AG09309 (cell line): ENCODE data around the gene CHPF.

Experiments used
- DNase-seq: peaks from one replicate; pipeline ENCODE4 v3.0.0-alpha.2; 2010; ENCODE audit warnings: low read depth
- H3K4me3 ChIP-seq: 2 replicates; pipeline ENCODE4 v1.5.1; 2011; ENCODE audit warnings: mild to moderate bottlenecking, low read depth, low read length, moderate library complexity; ENCODE audit not compliant: control insufficient read depth
- TF ChIP-seq, protein P1 (sequence below): IDR thresholded peaks from 2 replicates; pipeline ENCODE4 v1.5.1; 2011; ENCODE audit warnings: mild to moderate bottlenecking, low read depth, low read length, inconsistent platforms; ENCODE audit not compliant: insufficient read depth, control insufficient read depth; ENCODE audit errors: missing control alignments

CHPF gene, protein sequence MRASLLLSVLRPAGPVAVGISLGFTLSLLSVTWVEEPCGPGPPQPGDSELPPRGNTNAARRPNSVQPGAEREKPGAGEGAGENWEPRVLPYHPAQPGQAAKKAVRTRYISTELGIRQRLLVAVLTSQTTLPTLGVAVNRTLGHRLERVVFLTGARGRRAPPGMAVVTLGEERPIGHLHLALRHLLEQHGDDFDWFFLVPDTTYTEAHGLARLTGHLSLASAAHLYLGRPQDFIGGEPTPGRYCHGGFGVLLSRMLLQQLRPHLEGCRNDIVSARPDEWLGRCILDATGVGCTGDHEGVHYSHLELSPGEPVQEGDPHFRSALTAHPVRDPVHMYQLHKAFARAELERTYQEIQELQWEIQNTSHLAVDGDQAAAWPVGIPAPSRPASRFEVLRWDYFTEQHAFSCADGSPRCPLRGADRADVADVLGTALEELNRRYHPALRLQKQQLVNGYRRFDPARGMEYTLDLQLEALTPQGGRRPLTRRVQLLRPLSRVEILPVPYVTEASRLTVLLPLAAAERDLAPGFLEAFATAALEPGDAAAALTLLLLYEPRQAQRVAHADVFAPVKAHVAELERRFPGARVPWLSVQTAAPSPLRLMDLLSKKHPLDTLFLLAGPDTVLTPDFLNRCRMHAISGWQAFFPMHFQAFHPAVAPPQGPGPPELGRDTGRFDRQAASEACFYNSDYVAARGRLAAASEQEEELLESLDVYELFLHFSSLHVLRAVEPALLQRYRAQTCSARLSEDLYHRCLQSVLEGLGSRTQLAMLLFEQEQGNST

DNA sequence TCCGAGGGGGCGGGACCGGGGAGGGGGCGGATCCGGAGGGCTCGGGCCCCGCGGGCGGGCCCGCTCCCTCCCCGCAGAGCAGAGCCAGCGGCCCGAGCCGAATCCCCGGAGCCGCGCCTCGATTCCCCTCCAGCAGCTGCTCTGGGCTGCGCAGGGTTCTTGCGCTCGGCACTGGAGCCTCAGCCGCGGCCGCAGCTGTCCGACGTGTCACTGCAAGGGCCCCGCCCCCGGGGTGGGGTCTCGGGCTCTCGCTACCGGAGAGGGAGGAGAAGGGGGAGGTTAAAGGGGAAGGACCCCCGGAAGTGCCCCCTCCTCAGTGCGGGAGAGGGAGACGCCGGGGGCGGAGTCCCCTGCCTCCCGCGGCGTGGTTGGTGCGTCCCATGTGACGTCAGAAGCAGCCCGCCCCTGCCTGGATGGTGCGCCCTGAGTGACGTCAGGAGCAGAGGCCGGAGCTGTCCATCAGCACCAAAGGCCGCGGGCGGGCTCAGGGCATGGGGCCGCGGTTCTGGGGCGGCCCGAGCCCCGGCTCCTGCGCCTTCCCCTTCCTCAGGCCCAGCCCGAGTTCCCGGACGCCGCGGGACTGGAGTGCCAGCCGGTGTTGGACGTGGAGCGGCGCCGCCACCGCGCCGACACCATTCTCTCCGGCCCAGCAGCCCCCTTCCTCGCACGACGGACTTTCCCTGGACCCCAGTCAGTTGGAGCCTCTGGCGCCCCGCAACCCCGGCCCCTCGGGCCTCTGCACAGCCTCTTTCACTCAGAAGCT, at the start of gene CHPF, which contains the start of gene TMEM198:
Gene CHPF (minus strand): TSS at position 214 of the 763 bp plus-strand sequence. CDS start 271 bp downstream, outside the sequence.
Gene TMEM198 (plus strand): TSS at position 433 of the 763 bp plus-strand sequence. CDS start 700 bp downstream, outside the sequence.
- peak; percentile 89 for DNase-seq
- TF ChIP-seq, protein P1, sequence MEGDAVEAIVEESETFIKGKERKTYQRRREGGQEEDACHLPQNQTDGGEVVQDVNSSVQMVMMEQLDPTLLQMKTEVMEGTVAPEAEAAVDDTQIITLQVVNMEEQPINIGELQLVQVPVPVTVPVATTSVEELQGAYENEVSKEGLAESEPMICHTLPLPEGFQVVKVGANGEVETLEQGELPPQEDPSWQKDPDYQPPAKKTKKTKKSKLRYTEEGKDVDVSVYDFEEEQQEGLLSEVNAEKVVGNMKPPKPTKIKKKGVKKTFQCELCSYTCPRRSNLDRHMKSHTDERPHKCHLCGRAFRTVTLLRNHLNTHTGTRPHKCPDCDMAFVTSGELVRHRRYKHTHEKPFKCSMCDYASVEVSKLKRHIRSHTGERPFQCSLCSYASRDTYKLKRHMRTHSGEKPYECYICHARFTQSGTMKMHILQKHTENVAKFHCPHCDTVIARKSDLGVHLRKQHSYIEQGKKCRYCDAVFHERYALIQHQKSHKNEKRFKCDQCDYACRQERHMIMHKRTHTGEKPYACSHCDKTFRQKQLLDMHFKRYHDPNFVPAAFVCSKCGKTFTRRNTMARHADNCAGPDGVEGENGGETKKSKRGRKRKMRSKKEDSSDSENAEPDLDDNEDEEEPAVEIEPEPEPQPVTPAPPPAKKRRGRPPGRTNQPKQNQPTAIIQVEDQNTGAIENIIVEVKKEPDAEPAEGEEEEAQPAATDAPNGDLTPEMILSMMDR = no peak
- H3K4me3 ChIP-seq = peak within 1 kb of the TSS; percentile 66

DNA sequence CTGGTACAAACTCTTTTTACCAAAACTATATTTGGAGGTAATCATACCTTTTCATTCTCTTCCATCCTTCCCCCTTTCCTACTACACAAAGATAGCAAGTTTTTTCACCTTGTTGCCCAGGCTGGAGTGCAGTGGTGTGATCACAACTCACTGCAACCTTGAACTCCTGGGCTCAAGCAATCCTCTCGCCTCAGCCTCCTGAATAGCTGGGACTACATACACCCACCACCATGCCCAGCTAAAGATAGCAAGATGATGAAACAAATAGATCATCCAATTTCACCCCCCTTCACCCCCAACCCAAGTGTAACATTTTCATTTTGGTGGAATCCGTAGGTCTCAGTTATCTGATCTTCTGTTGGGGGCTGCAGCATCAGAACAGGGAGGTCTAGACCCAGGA, 49.5 kb upstream of the CHPF start:
- no peak overlapping the region for H3K4me3 ChIP-seq
- TF ChIP-seq, protein P1 = no peak
- no peak for DNase-seq

DNA sequence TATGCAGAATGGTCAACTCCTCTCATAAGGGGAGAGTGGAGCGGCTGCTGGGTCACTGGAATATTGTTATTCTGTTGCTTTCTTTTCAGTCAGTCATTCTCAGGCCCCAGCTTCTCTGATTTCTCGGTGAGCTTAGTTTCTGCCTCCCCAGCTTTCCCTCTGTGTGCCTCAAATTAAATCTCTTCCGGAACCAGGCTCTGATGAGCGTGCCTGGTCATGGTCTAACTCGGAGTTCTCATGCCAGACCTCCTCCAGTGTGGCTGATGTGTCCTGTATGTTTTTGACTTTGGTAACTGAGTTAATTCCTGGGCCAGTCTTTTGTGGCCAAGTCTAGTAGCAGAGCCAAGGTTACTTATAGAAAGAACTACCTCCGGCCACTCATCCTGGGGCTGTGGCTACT, 49.1 kb upstream of the CHPF start:
- DNase-seq = no peak
- no peak overlapping the region for H3K4me3 ChIP-seq
- TF ChIP-seq, protein P1 = no peak

DNA sequence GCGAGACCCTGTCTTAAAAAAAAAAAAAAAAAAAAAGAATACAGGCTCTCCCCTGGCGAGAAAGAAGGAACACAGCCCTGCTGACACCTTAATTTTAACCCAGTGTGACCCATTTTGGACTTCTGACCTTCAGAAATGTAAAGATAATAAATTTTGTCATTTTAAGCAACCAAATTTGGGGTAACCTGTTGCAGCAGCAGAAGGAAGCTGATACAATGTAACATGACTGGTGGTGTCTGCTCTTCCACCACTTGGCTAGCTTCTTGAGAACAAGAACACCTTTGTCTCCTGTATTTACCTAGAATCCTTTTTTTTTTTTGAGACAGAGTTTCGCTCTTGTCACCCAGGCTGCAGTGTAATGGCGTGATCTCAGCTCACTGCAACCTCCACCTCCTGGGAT, 47.5 kb upstream of the CHPF start:
- TF ChIP-seq, protein P1 = no peak
- H3K4me3 ChIP-seq = no peak overlapping the region
- no peak for DNase-seq

DNA sequence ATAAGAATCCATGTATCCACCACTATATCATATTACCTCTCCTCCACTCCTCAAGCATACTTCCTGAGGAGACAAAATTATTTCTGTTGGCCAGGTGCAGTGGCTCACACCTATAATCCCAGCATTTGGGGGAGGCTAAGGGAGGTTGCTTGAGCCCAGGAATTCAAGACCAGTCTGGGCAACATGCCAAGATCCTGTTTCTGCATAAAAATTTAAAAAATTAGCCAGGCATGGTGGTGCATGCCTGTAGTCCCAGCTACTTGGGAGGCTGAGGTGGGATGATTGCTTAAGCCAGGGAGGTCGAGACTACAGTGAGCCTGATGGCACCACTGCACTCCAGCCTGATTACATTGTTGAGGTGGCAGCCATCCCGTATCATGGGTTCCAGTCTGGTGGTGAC, 37.7 kb upstream of the CHPF start:
- TF ChIP-seq, protein P1 = no peak
- no peak overlapping the region for H3K4me3 ChIP-seq
- DNase-seq = no peak
